CD14-positive monocyte (primary cell): ENCODE measurements around the gene SPRY4. TPM values are rescaled to one million over a fixed set of nuclear protein-coding genes. Genes with fewer than 3 reads are reported as not detected.

ENCODE experiments used
- DNase-seq, 3 donors: peaks; one replicate each; pipeline ENCODE4 v3.0.0-alpha.2; 2011 to 2022
- H2AFZ ChIP-seq: 2 replicates; pipeline ENCODE4 v1.6.0; 2012; ENCODE audit warnings: mild to moderate bottlenecking, low read depth, low read length, inconsistent platforms; ENCODE audit not compliant: insufficient read depth, poor library complexity, severe bottlenecking
- H3K27ac ChIP-seq, 2 donors: 1 replicate in 1 of 2; 2 replicates in 1 of 2; pipeline ENCODE4 v1.5.1; 2012 to 2013; ENCODE audit warnings: low read length in 2 of 2, control low read depth in 1 of 2, inconsistent platforms in 1 of 2, low read depth in 1 of 2, mild to moderate bottlenecking in 1 of 2
- H3K27me3 ChIP-seq, 2 donors: one replicate each; pipeline versions ENCODE4 v1.6.0 to v1.6.1; 2011 to 2013; ENCODE audit warnings: low read length in 2 of 2; ENCODE audit not compliant: control insufficient read depth in 2 of 2, insufficient read depth in 2 of 2
- H3K36me3 ChIP-seq, 2 donors: replicated peaks in 1 of 2; 1 replicate in 1 of 2; 2 replicates in 1 of 2; pipeline versions ENCODE4 v1.5.1 to v1.6.1; 2012 to 2013; ENCODE audit warnings: low read length in 2 of 2, control low read depth in 1 of 2, inconsistent platforms in 1 of 2, mild to moderate bottlenecking in 1 of 2; ENCODE audit not compliant: insufficient read depth in 2 of 2, control insufficient read depth in 1 of 2
- H3K4me1 ChIP-seq, 2 donors: 1 replicate in 1 of 2; 2 replicates in 1 of 2; pipeline versions ENCODE4 v1.5.1 to v1.6.1; 2012 to 2013; ENCODE audit warnings: low read length in 2 of 2, control low read depth in 1 of 2, inconsistent platforms in 1 of 2, mild to moderate bottlenecking in 1 of 2, moderate library complexity in 1 of 2; ENCODE audit not compliant: insufficient read depth in 2 of 2, control insufficient read depth in 1 of 2
- H3K4me2 ChIP-seq: replicated peaks from 2 replicates; pipeline ENCODE3; 2012; ENCODE audit warnings: low read length, moderate library complexity, mild to moderate bottlenecking; ENCODE audit not compliant: poor library complexity, severe bottlenecking; ENCODE audit errors: extremely low read depth
- H3K4me3 ChIP-seq, 3 experiments: fragments of 200-600 bp in 1 of 3; sonication (generic) in 1 of 3; replicated peaks in 1 of 3; 1 replicate in 2 of 3; 2 replicates in 1 of 3; pipeline ENCODE4 v1.5.1; 2011 to 2013; ENCODE audit warnings: low read length in 3 of 3, mild to moderate bottlenecking in 3 of 3, control low read depth in 2 of 3, low read depth in 2 of 3, inconsistent platforms in 1 of 3, moderate library complexity in 1 of 3
- H3K79me2 ChIP-seq: 2 replicates; pipeline ENCODE4 v1.6.0; 2012; ENCODE audit warnings: mild to moderate bottlenecking, control low read depth, inconsistent platforms, low read length, moderate library complexity; ENCODE audit not compliant: insufficient read depth
- H3K9ac ChIP-seq: 2 replicates; pipeline ENCODE4 v1.6.0; 2017; ENCODE audit warnings: low read length, mild to moderate bottlenecking; ENCODE audit not compliant: insufficient read depth, poor library complexity, severe bottlenecking
- H3K9me3 ChIP-seq, 2 donors: replicated peaks in 1 of 2; 1 replicate in 1 of 2; 2 replicates in 1 of 2; pipeline versions ENCODE4 v1.5.1 to v1.6.1; 2012 to 2013; ENCODE audit warnings: low read length in 2 of 2, control low read depth in 1 of 2; ENCODE audit not compliant: control insufficient read depth in 1 of 2, insufficient read depth in 1 of 2
- H4K20me1 ChIP-seq: 2 replicates; pipeline ENCODE4 v1.6.0; 2012; ENCODE audit warnings: mild to moderate bottlenecking, low read length, control low read depth, moderate library complexity; ENCODE audit not compliant: insufficient read depth
- H3K27ac Mint-ChIP-seq, 7 donors: one replicate each; pipeline ENCODE4 v1.8.0; 2020; ENCODE audit warnings: mild to moderate bottlenecking in 7 of 7, mixed read lengths in 7 of 7, moderate library complexity in 6 of 7, inconsistent platforms in 2 of 7
- H3K27me3 Mint-ChIP-seq, 3 donors: one replicate each; pipeline ENCODE4 v1.8.0; 2021 to 2022; ENCODE audit warnings: low read depth in 3 of 3, mild to moderate bottlenecking in 3 of 3, mixed read lengths in 3 of 3, moderate library complexity in 3 of 3, inconsistent platforms in 1 of 3
- H3K36me3 Mint-ChIP-seq, 2 donors: one replicate each; pipeline ENCODE4 v1.8.0; 2020; ENCODE audit warnings: mixed read lengths in 2 of 2, inconsistent platforms in 1 of 2, mild to moderate bottlenecking in 1 of 2
- H3K4me1 Mint-ChIP-seq: one replicate; pipeline ENCODE4 v1.8.0; 2020; ENCODE audit warnings: mild to moderate bottlenecking, mixed read lengths
- H3K4me3 Mint-ChIP-seq, 2 donors: one replicate each; pipeline ENCODE4 v1.8.0; 2020; ENCODE audit warnings: mild to moderate bottlenecking in 2 of 2, mixed read lengths in 2 of 2, moderate library complexity in 1 of 2
- H3K9me3 Mint-ChIP-seq, 7 donors: one replicate each; pipeline ENCODE4 v1.8.0; 2020 to 2022; ENCODE audit warnings: mixed read lengths in 7 of 7, mild to moderate bottlenecking in 6 of 7, moderate library complexity in 6 of 7, inconsistent platforms in 2 of 7
- CTCF ChIP-seq: fragments of 200-600 bp; IDR thresholded peaks from one replicate; pipeline ENCODE4 v1.8.0; 2022; ENCODE audit warnings: antibody characterized with exemption, mild to moderate bottlenecking
- WGBS: methylation state at CpG from one replicate; pipeline ENCODE4 v1.1.5; 2013; ENCODE audit warnings: missing lambda C conversion rate; ENCODE audit not compliant: insufficient coverage; 5-methylcytosine and 5-hydroxymethylcytosine counted together
- intact Hi-C, 2 donors: fragments of 100-400 bp; cut with micrococcal nuclease; formaldehyde crosslinking; loops; one replicate each; pipeline versions ENCODE4 v1.15.0 to v1.15.1; 2023
- polyA plus RNA-seq, 3 donors: library from polyadenylated mRNA; depleted of rRNA in 1 of 3; unstranded in 2 of 3; stranded (reverse) in 1 of 3; fragments of 300-500 nt in 2 of 3; fragments of >200 nt in 1 of 3; fragmentation: Illumina TruSeq in 2 of 3; gene quantifications; 1 replicate in 2 of 3; 2 replicates in 1 of 3; pipeline ENCODE4 v1.2.3, GENCODE V29; 2012 to 2021

Gene SPRY4
- polyA plus RNA-seq, 3 donors, result not detected

GRCh38 chr5:142343531-142343930 lies 18.7 kb upstream of the SPRY4 start:
- H3K36me3 ChIP-seq, result no peaks in the 10 kb centered on the region
- Mint-ChIP-seq H3K4me3 (peak overlapping the region in 1 of 2 donors; percentile 46), H3K27ac (no peak overlapping the region), H3K36me3 (no peaks in the 10 kb centered on the region), H3K4me1 (no peaks in the 10 kb centered on the region), H3K27me3 (peaks cover 42 to 69% (median 52%) of the 10 kb centered on the region in 3 donors), H3K9me3 (peaks cover 7 to 70% (median 31%) of the 10 kb centered on the region in 7 donors)
- H3K4me1 ChIP-seq, result no peaks in the 10 kb centered on the region
- WGBS, result 94% methylated on average over 4 of the region's 4 CpGs
- H3K27me3 ChIP-seq, result peaks cover 23 to 52% of the 10 kb centered on the region in 2 donors
- intact Hi-C loops, result no loop called here
- H3K27ac ChIP-seq, result no peak overlapping the region
- no peak overlapping the region for H3K9ac ChIP-seq
- no peak overlapping the region for H2AFZ ChIP-seq
- H3K9me3 ChIP-seq, result peaks cover 29 to 33% of the 10 kb centered on the region in 2 donors
- H3K4me3 ChIP-seq, result no peak overlapping the region
- H3K79me2 ChIP-seq, result no peaks in the 10 kb centered on the region
- no peak for TF ChIP-seq CTCF
- H4K20me1 ChIP-seq, result no peaks in the 10 kb centered on the region
- no peak for DNase-seq
- no peak overlapping the region for H3K4me2 ChIP-seq

GRCh38 chr5:142342128-142342981 lies 17.5 kb upstream of the SPRY4 start:
- WGBS, result 88% methylated on average over 13 of the region's 16 CpGs
- H3K9me3 Mint-ChIP-seq, result peaks cover 7 to 61% (median 31%) of the 10 kb centered on the region in 7 donors

More at GRCh38 chr5:142342128-142342981, 17.5 kb upstream of the SPRY4 start:
- Mint-ChIP-seq H3K27me3 (peaks cover 32 to 68% (median 46%) of the 10 kb centered on the region in 3 donors), H3K27ac (peak overlapping the region in 1 of 7 donors; percentile 8), H3K4me3 (peak overlapping the region in 1 of 2 donors; percentile 41), H3K36me3 (no peaks in the 10 kb centered on the region), H3K4me1 (no peaks in the 10 kb centered on the region)
- Histone ChIP-seq H3K36me3 (no peaks in the 10 kb centered on the region), H4K20me1 (no peaks in the 10 kb centered on the region), H3K27me3 (peaks cover 17 to 41% of the 10 kb centered on the region in 2 donors), H3K4me2 (no peak overlapping the region), H2AFZ (no peak overlapping the region), H3K9me3 (peaks cover 29 to 33% of the 10 kb centered on the region in 2 donors), H3K9ac (no peak overlapping the region), H3K79me2 (no peaks in the 10 kb centered on the region), H3K4me3 (no peak overlapping the region), H3K27ac (no peak overlapping the region), H3K4me1 (no peaks in the 10 kb centered on the region)
- intact Hi-C loops, result no loop called here
- DNase-seq, result no peak
- TF ChIP-seq CTCF, result no peak
